Activated CD4-positive, alpha-beta memory T cell treated with anti-CD3 and anti-CD28 coated beads for 36 hours (primary cell): Measurements from ENCODE around the gene IL26. TPM values are rescaled to one million over a fixed set of nuclear protein-coding genes. Genes with fewer than 3 reads are reported as not detected.

Source experiments
- CTCF ChIA-PET: fragments of 350-600 bp; sonication (Branson Sonifier 250); formaldehyde crosslinking; loops from one replicate; lab custom pipeline; 2021; ENCODE audit warnings: antibody characterized with exemption, inconsistent platforms; lab: Charles Lee
- POLR2A ChIA-PET: fragments of 350-600 bp; sonication (Branson Sonifier 250); formaldehyde crosslinking; loops from one replicate; lab custom pipeline; 2021; ENCODE audit warnings: antibody characterized with exemption; lab: Charles Lee
- DNase-seq: peaks from one replicate; pipeline ENCODE4 v3.0.0-alpha.2; 2020
- H3K27ac Mint-ChIP-seq: one replicate; pipeline ENCODE4 v1.8.0; 2021; ENCODE audit warnings: mixed read lengths
- H3K27me3 Mint-ChIP-seq: one replicate; pipeline ENCODE4 v1.8.0; 2021; ENCODE audit warnings: mixed read lengths
- H3K36me3 Mint-ChIP-seq: one replicate; pipeline ENCODE4 v1.8.0; 2021; ENCODE audit warnings: mixed read lengths
- H3K4me1 Mint-ChIP-seq: one replicate; pipeline ENCODE4 v1.8.0; 2021; ENCODE audit warnings: low read depth, mixed read lengths
- H3K4me3 Mint-ChIP-seq: one replicate; pipeline ENCODE4 v1.8.0; 2021; ENCODE audit warnings: mild to moderate bottlenecking, mixed read lengths
- H3K9me3 Mint-ChIP-seq: one replicate; pipeline ENCODE4 v1.8.0; 2021; ENCODE audit warnings: mixed read lengths
- intact Hi-C: fragments of 100-400 bp; cut with micrococcal nuclease; formaldehyde crosslinking; loops from one replicate; pipeline ENCODE4 v1.15.1; 2023
- total RNA-seq, 2 experiments: library from RNA; stranded (reverse); gene quantifications; one replicate each; pipeline ENCODE4 v1.2.3, GENCODE V29; 2021

The IL26 gene
- total RNA-seq, 2 experiments from 2014 or later = 2.0 to 2.1 TPM

DNA sequence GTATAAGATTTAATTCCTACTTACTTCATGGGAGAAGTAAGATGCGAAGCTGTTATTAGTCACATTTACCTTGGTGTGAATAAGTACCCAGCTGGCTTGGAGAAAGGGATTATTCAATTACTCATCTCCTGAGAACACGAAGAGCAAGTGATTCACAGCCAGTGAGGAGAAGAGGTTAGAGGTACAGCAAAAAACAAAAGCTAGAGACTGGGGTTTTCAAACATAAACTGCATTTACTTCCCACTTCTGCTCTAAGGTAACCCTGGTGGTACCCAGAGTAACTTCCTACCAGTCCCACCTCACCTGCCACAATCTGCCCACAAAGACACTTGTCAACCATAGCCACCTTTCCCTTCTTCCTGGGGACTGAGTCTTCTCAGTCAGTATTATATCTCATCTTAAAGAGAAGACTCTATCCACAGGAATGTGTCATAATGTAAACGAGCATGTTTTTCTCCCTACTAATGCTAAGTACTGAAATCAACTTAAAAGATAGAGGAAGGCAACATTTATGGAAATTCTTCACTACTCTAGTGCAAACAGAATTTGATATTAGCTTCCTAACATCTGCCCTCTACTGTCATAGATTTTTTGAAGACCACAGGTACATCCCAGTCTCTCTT, 33.8 kb upstream of the IL26 start:
- H3K36me3 Mint-ChIP-seq = no peaks in the 10 kb centered on the region
- H3K4me1 Mint-ChIP-seq = peaks cover 27% of the 10 kb centered on the region
- peak; percentile 71 for DNase-seq
- CTCF ChIA-PET = interaction anchor here (1.0 to 1.4 kb wide), 5 partner anchors 20 to 219 kb away, joined by 3 to 5 read pairs (median 3); no protein-coding TSS in a partner anchor
- no peaks in the 10 kb centered on the region for H3K9me3 Mint-ChIP-seq
- H3K27ac Mint-ChIP-seq = peak overlapping the region; percentile 24
- intact Hi-C loops = loop anchor here (1.0 to 2.0 kb wide), 4 partner anchors 18 to 47 kb away; no protein-coding TSS in a partner anchor
- H3K27me3 Mint-ChIP-seq = peaks cover 37% of the 10 kb centered on the region
- POLR2A ChIA-PET = interaction anchor here (1.0 to 1.1 kb wide), 3 partner anchors 18 to 32 kb away, joined by 3 read pairs; no protein-coding TSS in a partner anchor
- H3K4me3 Mint-ChIP-seq = no peak overlapping the region

DNA sequence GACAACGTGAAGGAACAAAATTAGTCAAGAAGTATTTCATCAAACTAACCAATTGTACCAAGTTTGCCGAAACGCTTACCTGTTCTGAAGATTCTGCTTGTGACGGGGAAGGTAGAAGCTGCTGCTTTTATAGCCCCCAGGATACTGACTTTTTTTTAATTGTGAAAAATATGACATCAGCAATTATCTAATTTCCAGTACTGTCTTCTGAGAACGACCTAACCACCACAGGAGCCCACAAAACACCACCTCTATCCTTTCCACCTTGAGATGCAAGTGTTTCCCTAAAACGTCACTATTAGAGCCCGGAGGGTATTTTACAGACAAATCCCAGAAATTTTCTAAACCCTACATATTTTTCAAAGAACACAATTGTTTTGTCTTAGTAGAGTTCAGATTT, 27.9 kb upstream of the IL26 start, which contains the start of gene IL22:
Gene IL22 (minus strand): TSS at position 101 of the 400 bp plus-strand sequence. CDS start 156 bp downstream, outside the sequence.
- Mint-ChIP-seq H3K36me3 (no peaks in the 10 kb centered on the region), H3K9me3 (no peaks in the 10 kb centered on the region), H3K4me3 (no peak within 1 kb of the TSS), H3K27me3 (peaks cover 41% of the 10 kb centered on the region), H3K4me1 (peaks cover 2% of the 10 kb centered on the region), H3K27ac (no peak within 1 kb of the TSS)
- POLR2A ChIA-PET = interaction anchor here (1.2 kb wide), 1 partner anchor 23 kb away, joined by 3 read pairs; no protein-coding TSS in a partner anchor
- CTCF ChIA-PET = no interaction called here
- DNase-seq = no peak
- intact Hi-C loops = no loop called here

DNA sequence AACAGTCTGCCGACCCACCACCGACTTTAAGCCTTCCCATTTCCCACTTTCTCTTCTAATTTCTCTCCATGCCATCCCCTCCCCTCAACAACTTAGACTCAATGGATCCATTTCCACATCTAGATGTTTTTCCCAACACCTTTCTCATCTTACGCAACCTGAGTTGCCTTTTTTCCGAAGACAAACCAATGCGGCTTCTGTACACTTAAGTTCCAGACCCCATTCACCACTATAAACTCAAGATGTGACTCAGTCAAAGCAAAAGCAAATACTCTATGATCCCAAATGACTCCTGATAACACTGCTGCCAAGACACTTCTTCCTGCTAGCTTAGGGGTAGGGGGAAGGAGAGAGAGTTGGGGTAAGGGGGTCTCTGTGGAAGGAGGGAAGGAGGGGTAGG, 26.5 kb upstream of the IL26 start:
- intact Hi-C loops = no loop called here
- Mint-ChIP-seq H3K27me3 (peaks cover 37% of the 10 kb centered on the region), H3K4me3 (no peak overlapping the region), H3K27ac (no peak overlapping the region), H3K4me1 (peaks cover 2% of the 10 kb centered on the region), H3K9me3 (no peaks in the 10 kb centered on the region), H3K36me3 (no peaks in the 10 kb centered on the region)
- no peak for DNase-seq
- ChIA-PET POLR2A (no interaction called here), CTCF (interaction anchor here (1.8 kb wide), 1 partner anchor 65 kb away, joined by 7 read pairs; no protein-coding TSS in a partner anchor)

DNA sequence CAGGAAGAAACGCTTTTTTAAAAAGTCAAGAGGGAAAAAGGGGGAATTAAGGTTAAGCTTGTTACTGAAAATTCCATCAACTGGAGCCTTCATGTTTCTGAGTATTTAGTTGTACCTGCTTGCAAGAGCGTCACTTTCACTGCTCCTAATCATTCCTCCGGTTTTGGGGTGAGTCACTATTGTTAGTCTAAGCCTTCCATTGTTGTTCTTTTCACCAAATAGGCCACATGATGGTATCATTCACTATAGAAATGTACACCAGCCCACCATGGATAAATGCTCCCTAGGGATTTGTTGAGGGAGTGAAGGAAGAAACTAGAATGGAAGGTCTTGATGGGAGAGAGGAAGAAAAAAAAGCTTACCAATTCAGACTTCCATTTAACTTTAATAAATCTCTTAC, 24.8 kb upstream of the IL26 start:
- CTCF ChIA-PET = no interaction called here
- Mint-ChIP-seq H3K27me3 (peaks cover 43% of the 10 kb centered on the region), H3K9me3 (no peaks in the 10 kb centered on the region), H3K27ac (no peak overlapping the region), H3K4me3 (no peak overlapping the region), H3K4me1 (peaks cover 2% of the 10 kb centered on the region), H3K36me3 (no peaks in the 10 kb centered on the region)
- POLR2A ChIA-PET = no interaction called here
- intact Hi-C loops = no loop called here
- no peak for DNase-seq

DNA sequence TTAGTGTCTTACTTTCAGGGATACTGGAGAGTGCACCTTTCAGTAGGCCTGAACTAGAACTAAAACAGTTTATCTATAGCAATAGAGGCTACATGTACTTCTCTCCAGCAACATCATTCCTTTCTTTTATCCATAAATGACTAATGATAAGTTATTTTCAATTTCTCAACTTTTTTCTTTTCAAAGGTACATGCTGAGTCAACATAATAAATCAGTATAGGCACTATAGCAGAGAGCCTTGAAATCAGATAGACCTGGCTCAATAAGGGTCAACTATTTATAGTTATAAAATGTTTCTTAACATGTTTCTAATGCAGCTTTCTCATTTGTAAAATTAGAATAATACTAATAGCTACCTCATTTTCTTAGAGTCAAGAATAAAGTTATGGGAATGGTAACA, 22.2 kb upstream of the IL26 start:
- Mint-ChIP-seq H3K4me1 (peaks cover 5% of the 10 kb centered on the region), H3K36me3 (no peaks in the 10 kb centered on the region), H3K27me3 (peaks cover 43% of the 10 kb centered on the region), H3K9me3 (peaks cover 2% of the 10 kb centered on the region), H3K4me3 (no peak overlapping the region), H3K27ac (no peak overlapping the region)
- ChIA-PET CTCF (no interaction called here), POLR2A (no interaction called here)
- intact Hi-C loops = no loop called here
- DNase-seq = no peak

DNA sequence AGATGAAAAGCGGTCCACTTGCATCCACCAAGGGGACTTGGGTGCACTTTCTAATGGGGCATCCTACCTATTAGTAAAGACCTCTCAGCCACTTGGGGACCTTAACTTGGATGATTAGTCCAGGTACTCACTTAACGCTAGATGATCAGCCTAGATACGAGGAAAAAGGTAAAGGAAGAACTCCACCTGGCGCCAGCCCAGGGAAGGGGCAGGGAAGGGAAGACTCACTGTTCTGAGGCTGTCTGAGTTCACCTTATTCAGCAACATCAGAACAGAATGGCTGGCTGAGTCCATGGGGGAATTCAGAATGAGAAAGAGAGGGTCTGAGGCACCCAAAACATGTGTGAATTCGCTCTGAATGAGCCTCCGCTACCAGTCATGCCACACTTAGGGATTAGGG, 20.7 kb upstream of the IL26 start:
- peaks cover 32% of the 10 kb centered on the region for H3K27me3 Mint-ChIP-seq
- intact Hi-C loops = no loop called here
- H3K9me3 Mint-ChIP-seq = peaks cover 4% of the 10 kb centered on the region
- H3K27ac Mint-ChIP-seq = no peak overlapping the region
- H3K4me3 Mint-ChIP-seq = no peak overlapping the region
- DNase-seq = no peak
- ChIA-PET CTCF (interaction anchor here (0.7 kb wide), 1 partner anchor 207 kb away, joined by 3 read pairs; no protein-coding TSS in a partner anchor), POLR2A (no interaction called here)
- H3K36me3 Mint-ChIP-seq = no peaks in the 10 kb centered on the region
- H3K4me1 Mint-ChIP-seq = peaks cover 15% of the 10 kb centered on the region

DNA sequence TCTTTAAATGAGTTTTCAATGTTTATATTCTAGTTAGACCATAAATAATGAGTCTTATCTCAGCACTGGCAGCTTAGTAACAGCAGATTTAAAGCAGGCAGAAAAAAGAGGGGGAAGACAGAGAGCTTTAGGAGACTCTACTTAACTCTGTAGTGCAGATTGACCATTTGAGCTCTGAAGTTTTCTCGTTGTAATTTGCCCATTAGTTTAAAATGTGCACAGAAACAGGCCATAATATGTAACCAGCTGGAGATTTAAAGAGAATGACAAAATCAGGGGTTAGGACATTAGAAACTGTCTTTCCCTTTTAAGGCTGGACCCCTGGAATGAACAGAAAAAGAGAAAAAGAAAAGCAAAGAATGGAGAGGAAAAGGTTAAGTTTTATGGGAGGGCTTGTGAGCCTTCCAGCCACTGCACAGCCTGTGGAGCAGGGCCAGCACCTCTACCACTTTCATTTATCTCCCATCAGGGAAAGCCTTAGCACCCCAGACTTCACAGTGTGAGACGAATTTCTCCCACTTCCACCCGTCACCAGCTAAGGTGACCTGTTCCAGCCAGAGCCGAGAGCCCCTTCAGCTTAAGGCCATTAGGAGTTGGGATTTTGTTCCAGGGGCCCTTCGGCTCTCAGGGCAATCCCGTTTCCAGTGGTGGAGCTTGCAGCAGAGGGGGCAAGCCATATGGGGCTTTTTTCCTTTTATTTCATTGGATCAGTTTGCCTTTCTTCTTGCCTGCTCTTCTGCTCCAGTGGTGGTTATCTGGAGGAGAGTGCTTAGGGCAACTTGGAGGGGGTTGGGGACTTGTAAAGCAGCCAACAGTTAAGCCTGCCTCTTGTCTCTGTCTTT, 19.8 kb upstream of the IL26 start:
- no peak for DNase-seq
- intact Hi-C loops = no loop called here
- POLR2A ChIA-PET = no interaction called here
- CTCF ChIA-PET = interaction anchor here (0.7 to 1.1 kb wide), 2 partner anchors 72 to 206 kb away, joined by 3 read pairs; no protein-coding TSS in a partner anchor
- H3K27me3 Mint-ChIP-seq = peaks cover 26% of the 10 kb centered on the region
- peaks cover 4% of the 10 kb centered on the region for H3K9me3 Mint-ChIP-seq
- peaks cover 24% of the 10 kb centered on the region for H3K4me1 Mint-ChIP-seq
- H3K36me3 Mint-ChIP-seq = no peaks in the 10 kb centered on the region
- no peak overlapping the region for H3K27ac Mint-ChIP-seq
- no peak overlapping the region for H3K4me3 Mint-ChIP-seq

DNA sequence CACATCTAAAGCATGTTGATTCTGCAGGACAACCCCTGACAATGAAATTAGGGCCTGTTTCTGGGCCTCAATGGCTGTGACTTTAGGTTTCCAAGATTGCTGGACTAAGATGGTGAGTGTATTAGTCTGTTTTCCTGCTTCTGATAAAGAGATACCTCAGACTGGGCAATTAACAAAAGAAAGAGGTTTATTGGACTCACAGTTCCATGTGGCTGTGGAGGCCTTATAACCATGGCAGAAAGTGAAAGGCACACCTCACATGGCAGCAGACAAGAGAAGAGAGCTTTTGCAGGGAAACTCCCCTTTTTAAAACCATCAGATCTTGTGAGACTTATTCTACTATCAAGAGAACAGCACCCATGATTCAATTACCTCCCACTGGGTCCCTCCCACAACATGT, 17.2 kb upstream of the IL26 start:
- DNase-seq = no peak

DNA sequence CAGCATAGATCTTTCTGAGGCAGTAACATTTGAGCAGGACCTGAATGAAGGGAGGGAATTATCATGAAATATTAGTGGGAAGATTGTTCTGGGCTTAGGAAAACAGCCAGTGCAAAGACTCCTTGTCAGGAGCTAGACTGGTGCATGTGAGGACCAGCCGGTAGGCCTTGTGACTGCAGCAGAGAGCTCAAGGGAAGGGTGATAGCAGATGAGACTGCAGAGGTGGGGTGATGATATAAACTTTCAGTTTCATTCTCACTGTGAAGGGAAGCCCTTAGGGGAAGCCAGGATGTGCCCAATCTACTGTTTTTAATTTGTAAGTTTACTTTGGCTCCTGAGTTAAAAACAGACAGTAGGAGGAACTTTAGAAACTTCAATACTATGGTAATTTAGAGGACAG, 15.4 kb upstream of the IL26 start:
- Mint-ChIP-seq H3K9me3 (peaks cover 4% of the 10 kb centered on the region), H3K4me1 (peaks cover 46% of the 10 kb centered on the region), H3K27ac (peak overlapping the region; percentile 13), H3K4me3 (no peak overlapping the region), H3K36me3 (no peaks in the 10 kb centered on the region), H3K27me3 (peaks cover 12% of the 10 kb centered on the region)
- intact Hi-C loops = loop anchor here (1.0 kb wide), 3 partner anchors 18 to 49 kb away; no protein-coding TSS in a partner anchor
- CTCF ChIA-PET = interaction anchor here (0.8 to 1.7 kb wide), 8 partner anchors 9 to 298 kb away, joined by 3 to 12 read pairs (median 4); no protein-coding TSS in a partner anchor
- DNase-seq = peak; percentile 72
- POLR2A ChIA-PET = interaction anchor here (0.6 to 1.4 kb wide), 8 partner anchors 9 to 408 kb away, joined by 3 to 6 read pairs (median 3); no protein-coding TSS in a partner anchor

More for the DNA sequence above, 17.2 kb upstream of the IL26 start:
- H3K4me3 Mint-ChIP-seq = no peak overlapping the region
- H3K9me3 Mint-ChIP-seq = peaks cover 4% of the 10 kb centered on the region
- peaks cover 25% of the 10 kb centered on the region for H3K27me3 Mint-ChIP-seq
- POLR2A ChIA-PET = no interaction called here
- intact Hi-C loops = no loop called here
- peaks cover 32% of the 10 kb centered on the region for H3K4me1 Mint-ChIP-seq
- CTCF ChIA-PET = no interaction called here
- H3K27ac Mint-ChIP-seq = no peak overlapping the region
- H3K36me3 Mint-ChIP-seq = no peaks in the 10 kb centered on the region

DNA sequence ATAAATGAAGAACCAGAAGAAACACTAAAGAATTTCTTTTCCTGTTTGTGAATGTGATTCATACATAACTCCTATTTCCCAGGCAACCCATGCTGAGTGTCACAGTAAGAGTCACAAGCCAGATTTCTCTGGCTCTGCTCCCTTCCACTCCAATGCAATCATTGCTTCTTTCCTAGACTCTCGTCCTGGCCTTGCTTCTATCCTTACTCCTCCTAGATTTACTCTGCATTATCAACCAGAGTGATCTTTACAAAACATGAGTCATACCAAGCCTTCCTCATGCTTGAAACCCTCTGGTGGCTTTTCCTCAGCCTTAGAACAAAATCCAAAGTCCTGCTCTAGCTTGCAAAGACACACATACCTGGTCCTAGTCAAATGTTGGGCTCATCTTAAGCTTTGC, 14.5 kb upstream of the IL26 start:
- CTCF ChIA-PET = interaction anchor here (1.1 to 1.7 kb wide), 5 partner anchors 17 to 74 kb away, joined by 3 to 12 read pairs (median 3); no protein-coding TSS in a partner anchor
- no peak for DNase-seq
- Mint-ChIP-seq H3K9me3 (peaks cover 4% of the 10 kb centered on the region), H3K36me3 (no peaks in the 10 kb centered on the region), H3K4me3 (no peak overlapping the region), H3K27ac (no peak overlapping the region), H3K4me1 (peaks cover 50% of the 10 kb centered on the region), H3K27me3 (peaks cover 10% of the 10 kb centered on the region)
- intact Hi-C loops = no loop called here
- POLR2A ChIA-PET = no interaction called here

DNA sequence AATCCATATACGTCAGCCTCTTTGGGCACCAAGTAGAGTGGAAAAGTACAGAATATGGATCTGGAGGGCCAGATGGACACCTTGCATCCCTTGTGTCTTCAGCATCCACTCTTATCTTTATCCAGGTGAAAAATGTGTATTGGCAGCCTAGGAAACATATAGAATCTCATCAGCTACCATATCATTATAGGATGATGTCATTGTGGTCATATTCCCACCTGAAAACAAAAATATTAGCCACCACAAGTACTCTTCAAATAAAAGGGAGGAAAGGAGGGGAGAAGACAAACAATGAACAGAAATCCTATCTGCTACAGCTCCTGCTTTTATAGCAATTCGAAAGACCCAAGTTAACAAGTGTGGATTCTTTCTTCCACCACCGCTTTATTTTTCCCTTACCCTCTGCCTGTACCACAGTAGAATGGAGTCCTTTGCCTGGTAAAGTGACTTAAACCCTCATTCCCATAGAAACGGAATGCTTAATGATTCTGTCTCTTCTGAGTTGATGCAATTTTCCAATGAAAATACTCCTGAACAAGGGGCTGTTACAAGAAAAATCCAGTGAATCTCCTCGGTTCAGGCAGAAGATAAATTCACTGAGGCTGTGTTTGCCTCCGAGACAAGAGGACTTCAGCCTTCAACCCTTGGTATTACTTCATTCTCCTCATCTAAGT, 13.8 kb upstream of the IL26 start:
- H3K27ac Mint-ChIP-seq = no peak overlapping the region
- peaks cover 50% of the 10 kb centered on the region for H3K4me1 Mint-ChIP-seq
- intact Hi-C loops = no loop called here
- peaks cover 4% of the 10 kb centered on the region for H3K9me3 Mint-ChIP-seq
- CTCF ChIA-PET = interaction anchor here (1.1 to 1.6 kb wide), 3 partner anchors 16 to 198 kb away, joined by 3 to 6 read pairs (median 4); no protein-coding TSS in a partner anchor
- H3K36me3 Mint-ChIP-seq = no peaks in the 10 kb centered on the region
- no peak overlapping the region for H3K4me3 Mint-ChIP-seq
- H3K27me3 Mint-ChIP-seq = peaks cover 9% of the 10 kb centered on the region
- DNase-seq = no peak
- POLR2A ChIA-PET = no interaction called here
